Vagina (tissue), 2 donors: ENCODE measurements around the gene NUTM1. TPM values are rescaled to one million over a fixed set of nuclear protein-coding genes. Genes with fewer than 3 reads are reported as not detected.

Experiments
- DNase-seq, 2 donors: peaks; one replicate each; pipeline ENCODE4 v3.0.0-alpha.2; 2017; ENCODE audit errors: extremely low spot score in 2 of 2
- H3K27ac ChIP-seq: fragments of 200-600 bp; sonication (generic); one replicate; pipeline ENCODE4 v1.5.1; 2019
- H3K27me3 ChIP-seq: fragments of 200-600 bp; sonication (generic); one replicate; pipeline ENCODE4 v1.5.1; 2019
- H3K36me3 ChIP-seq, 2 donors: fragments of 200-600 bp; sonication (generic); one replicate each; pipeline ENCODE4 v1.5.1; 2017 to 2019
- H3K4me1 ChIP-seq: fragments of 200-600 bp; sonication (generic); one replicate; pipeline ENCODE4 v1.5.1; 2019
- H3K4me3 ChIP-seq, 2 donors: fragments of 200-600 bp; sonication (generic); 1 replicate in 1 of 2; 2 replicates in 1 of 2; pipeline ENCODE4 v1.5.1; 2016 to 2019
- H3K9me3 ChIP-seq: fragments of 200-600 bp; sonication (generic); one replicate; pipeline ENCODE4 v1.5.1; 2019
- POLR2A ChIP-seq, 2 donors: fragments of 450-650 bp; IDR thresholded peaks; one replicate each; pipeline ENCODE4 v1.6.1; 2017; ENCODE audit warnings: antibody characterized with exemption in 2 of 2, mild to moderate bottlenecking in 2 of 2, moderate library complexity in 2 of 2
- POLR2AphosphoS5 ChIP-seq, 2 donors: sonication (generic); formaldehyde crosslinking; IDR thresholded peaks; one replicate each; pipeline ENCODE4 v1.9.0; 2017; ENCODE audit warnings: antibody characterized with exemption in 2 of 2, mild to moderate bottlenecking in 2 of 2, low read depth in 1 of 2; ENCODE audit not compliant: insufficient read depth in 1 of 2
- intact Hi-C: fragments of 100-400 bp; cut with DNase I; formaldehyde crosslinking; loops from one replicate; pipeline ENCODE4 v1.15.1; 2023
- total RNA-seq: library from RNA; depleted of rRNA; stranded (reverse); fragments of >200 nt; gene quantifications from one replicate; pipeline ENCODE4 v1.2.3, GENCODE V29; 2016
- TF ChIP-seq, protein P1 (sequence below), 3 experiments: fragments of 450-650 bp in 2 of 3; fragments of 200-600 bp in 1 of 3; sonication (generic) in 1 of 3; IDR thresholded peaks; one replicate each; pipeline ENCODE4 v1.5.1; 2017 to 2019; ENCODE audit warnings: antibody characterized with exemption in 3 of 3, mild to moderate bottlenecking in 2 of 3, moderate library complexity in 2 of 3

Gene NUTM1
- total RNA-seq, 1 donor from 2014 or later = not detected

DNA sequence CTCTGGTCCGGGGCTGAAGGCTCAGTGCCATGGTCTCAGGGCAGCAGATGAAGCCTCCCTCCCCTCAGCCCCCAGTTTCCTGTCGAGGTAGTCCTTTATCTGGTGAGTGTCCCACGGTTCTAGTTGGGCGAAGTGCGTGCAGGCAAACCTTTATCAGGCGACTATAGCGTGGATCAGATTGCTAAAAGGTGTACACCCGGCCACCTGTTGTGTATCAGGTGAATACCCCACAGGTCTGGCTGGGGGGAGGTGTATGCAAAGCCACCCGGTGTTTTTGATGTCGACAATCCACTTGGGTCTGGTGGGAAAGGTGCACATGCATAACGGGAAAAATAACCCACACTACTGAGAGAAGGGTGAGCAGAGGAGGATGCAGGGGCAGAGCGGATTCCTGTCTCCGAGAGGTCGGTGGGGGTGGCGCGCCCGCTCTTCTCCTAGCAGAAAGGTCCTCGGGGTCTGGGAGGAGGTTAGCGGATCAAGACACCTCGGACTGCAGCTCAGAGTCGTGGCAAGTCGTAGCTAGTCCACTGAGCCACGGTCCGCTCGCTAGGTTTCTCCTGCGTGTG, 6.0 kb upstream of the NUTM1 start:
- Histone ChIP-seq H3K27ac (peak overlapping the region; percentile 93), H3K9me3 (no peaks in the 10 kb centered on the region), H3K4me3 (peak overlapping the region; percentile 58 to 93), H3K36me3 (peaks cover 0 to 7% of the 10 kb centered on the region in 2 donors), H3K4me1 (peaks cover 57% of the 10 kb centered on the region), H3K27me3 (no peaks in the 10 kb centered on the region)
- intact Hi-C loops = no loop called here
- no peak for DNase-seq
- TF ChIP-seq, protein P1, sequence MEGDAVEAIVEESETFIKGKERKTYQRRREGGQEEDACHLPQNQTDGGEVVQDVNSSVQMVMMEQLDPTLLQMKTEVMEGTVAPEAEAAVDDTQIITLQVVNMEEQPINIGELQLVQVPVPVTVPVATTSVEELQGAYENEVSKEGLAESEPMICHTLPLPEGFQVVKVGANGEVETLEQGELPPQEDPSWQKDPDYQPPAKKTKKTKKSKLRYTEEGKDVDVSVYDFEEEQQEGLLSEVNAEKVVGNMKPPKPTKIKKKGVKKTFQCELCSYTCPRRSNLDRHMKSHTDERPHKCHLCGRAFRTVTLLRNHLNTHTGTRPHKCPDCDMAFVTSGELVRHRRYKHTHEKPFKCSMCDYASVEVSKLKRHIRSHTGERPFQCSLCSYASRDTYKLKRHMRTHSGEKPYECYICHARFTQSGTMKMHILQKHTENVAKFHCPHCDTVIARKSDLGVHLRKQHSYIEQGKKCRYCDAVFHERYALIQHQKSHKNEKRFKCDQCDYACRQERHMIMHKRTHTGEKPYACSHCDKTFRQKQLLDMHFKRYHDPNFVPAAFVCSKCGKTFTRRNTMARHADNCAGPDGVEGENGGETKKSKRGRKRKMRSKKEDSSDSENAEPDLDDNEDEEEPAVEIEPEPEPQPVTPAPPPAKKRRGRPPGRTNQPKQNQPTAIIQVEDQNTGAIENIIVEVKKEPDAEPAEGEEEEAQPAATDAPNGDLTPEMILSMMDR (IDR thresholded peaks at IDR 0.05) = no peak
- TF ChIP-seq POLR2A (IDR thresholded peaks at IDR 0.05) (no peak), POLR2AphosphoS5 (IDR thresholded peaks at IDR 0.05; ENCODE audit: insufficient read depth in 1 of 2, low read depth in 1 of 2) (no peak)

DNA sequence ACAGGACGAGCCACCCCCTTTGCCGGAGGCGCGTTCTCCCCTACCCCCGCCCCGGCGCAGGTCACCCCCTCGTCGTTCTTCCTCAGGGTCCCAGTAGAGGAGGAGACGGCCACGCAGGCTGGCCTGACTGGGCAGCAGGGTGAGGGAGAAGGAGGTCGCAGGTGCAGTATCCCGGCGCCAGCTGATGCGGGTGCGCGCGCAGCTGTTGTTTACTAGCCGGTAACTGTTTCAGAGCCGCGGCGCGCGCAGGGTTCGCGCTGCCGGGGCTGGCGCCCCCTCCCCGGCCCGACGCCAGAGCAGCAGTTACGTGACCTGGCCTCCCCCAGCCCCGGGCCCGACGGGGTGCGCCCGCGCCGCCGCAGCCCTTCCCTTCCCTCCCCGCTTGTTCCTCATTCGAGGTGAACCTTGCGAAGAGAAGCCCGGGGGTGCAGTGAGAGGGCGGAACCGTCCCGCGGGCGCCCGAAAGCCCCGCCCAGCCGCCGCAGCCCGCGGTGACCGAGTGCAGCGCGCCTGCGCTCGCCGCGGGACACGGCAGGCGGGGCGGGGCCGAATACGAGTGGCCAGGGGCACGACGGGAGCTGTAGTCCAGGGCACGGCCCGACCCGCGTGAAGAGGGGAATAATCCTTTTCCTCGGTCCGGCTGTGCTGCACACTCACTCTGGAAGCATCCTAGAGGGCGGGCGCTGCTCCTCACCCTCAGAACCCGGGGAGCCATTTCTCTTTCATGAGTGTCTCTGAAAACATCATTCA, 5.4 kb upstream of the NUTM1 start, which contains the start of gene SLC12A6:
SLC12A6 (minus strand) TSS at position 225 of the 750 bp plus-strand sequence. CDS start 1,101 bp downstream, outside the sequence.
- DNase-seq = no peak

DNA sequence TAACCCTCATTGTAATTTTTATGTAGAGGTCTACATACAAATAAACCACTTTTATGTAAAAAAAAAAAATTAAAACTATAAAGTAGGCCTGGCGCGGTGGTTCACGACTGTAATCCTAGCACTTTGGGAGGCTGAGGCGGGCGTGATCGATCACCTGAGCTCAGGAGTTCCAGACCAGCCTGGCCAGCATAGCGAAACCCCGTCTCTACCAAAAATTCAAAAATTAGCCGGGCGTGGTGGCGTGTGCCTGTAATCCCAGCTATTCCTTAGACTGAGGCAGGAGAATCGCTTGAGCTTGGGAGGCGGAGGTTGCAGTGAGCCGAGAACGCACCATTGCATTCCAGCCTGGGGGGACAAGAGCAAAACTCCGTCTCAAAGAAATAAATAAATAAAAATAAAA, 4.8 kb upstream of the NUTM1 start:
- peak in 1 of 2 donors; percentile 9 for TF ChIP-seq POLR2AphosphoS5 (IDR thresholded peaks at IDR 0.05; ENCODE audit: insufficient read depth in 1 of 2, low read depth in 1 of 2)
- TF ChIP-seq, protein P1 (IDR thresholded peaks at IDR 0.05) = no peak
- DNase-seq = no peak
- Histone ChIP-seq H3K4me1 (peaks cover 60% of the 10 kb centered on the region), H3K27ac (peak overlapping the region; percentile 93), H3K27me3 (no peaks in the 10 kb centered on the region), H3K4me3 (peak overlapping the region; percentile 58 to 93), H3K9me3 (no peaks in the 10 kb centered on the region), H3K36me3 (peaks cover 0 to 7% of the 10 kb centered on the region in 2 donors)
- intact Hi-C loops = no loop called here

More for the DNA sequence above, 5.4 kb upstream of the NUTM1 start, which contains the start of gene SLC12A6:
- Histone ChIP-seq H3K4me1 (peaks cover 60% of the 10 kb centered on the region), H3K27ac (peak within 1 kb of the TSS; percentile 93), H3K9me3 (no peaks in the 10 kb centered on the region), H3K4me3 (peak within 1 kb of the TSS; percentile 58 to 93), H3K36me3 (peaks cover 0 to 7% of the 10 kb centered on the region in 2 donors), H3K27me3 (no peaks in the 10 kb centered on the region)
- TF ChIP-seq POLR2AphosphoS5 (IDR thresholded peaks at IDR 0.05; ENCODE audit: insufficient read depth in 1 of 2, low read depth in 1 of 2) (peak in 1 of 2 donors; percentile 34), POLR2A (IDR thresholded peaks at IDR 0.05) (peak in 1 of 2 donors; percentile 39)
- TF ChIP-seq, protein P1 (IDR thresholded peaks at IDR 0.05) = no peak
- intact Hi-C loops = no loop called here

DNA sequence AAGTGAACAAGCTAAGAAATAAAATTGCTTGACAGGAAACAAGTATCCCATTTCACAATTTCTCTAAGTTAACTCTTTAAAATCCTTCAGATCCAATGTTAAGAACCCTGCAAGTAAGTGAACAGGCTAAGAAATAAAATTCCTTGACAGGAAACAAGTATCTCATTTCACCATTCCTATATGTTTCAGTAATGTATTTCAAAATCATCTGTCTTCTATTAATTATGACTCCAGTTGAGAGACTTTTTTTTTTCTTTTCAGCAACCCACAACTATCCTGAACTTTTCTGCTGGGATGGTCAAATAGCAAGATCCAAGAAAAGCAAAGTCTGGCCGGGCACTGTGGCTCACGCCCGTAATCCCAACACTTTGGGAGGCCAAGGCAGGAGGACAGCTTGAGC, 3.2 kb upstream of the NUTM1 start:
- intact Hi-C loops = no loop called here
- Histone ChIP-seq H3K36me3 (peaks cover 0 to 7% of the 10 kb centered on the region in 2 donors), H3K27me3 (no peaks in the 10 kb centered on the region), H3K27ac (no peak overlapping the region), H3K9me3 (no peaks in the 10 kb centered on the region), H3K4me1 (peaks cover 54% of the 10 kb centered on the region), H3K4me3 (no peak overlapping the region)
- DNase-seq = no peak
- TF ChIP-seq, protein P1 (IDR thresholded peaks at IDR 0.05) = no peak
- no peak for TF ChIP-seq POLR2AphosphoS5 (IDR thresholded peaks at IDR 0.05; ENCODE audit: insufficient read depth in 1 of 2, low read depth in 1 of 2)
- no peak for TF ChIP-seq POLR2A (IDR thresholded peaks at IDR 0.05)
